Glutamatergic neuron (in vitro differentiated cells): Measurements from ENCODE around the gene OTUD1. TPM values are rescaled to one million over a fixed set of nuclear protein-coding genes. Genes with fewer than 3 reads are reported as not detected.

ENCODE experiments used
- DNase-seq: peaks from one replicate; pipeline ENCODE4 v3.0.0; 2022
- H3K27ac Mint-ChIP-seq: one replicate; pipeline ENCODE4 v1.8.0; 2020; ENCODE audit warnings: mild to moderate bottlenecking, mixed read lengths, inconsistent platforms; ENCODE audit not compliant: unreplicated experiment
- H3K27me3 Mint-ChIP-seq: one replicate; pipeline ENCODE4 v1.8.0; 2020; ENCODE audit warnings: mild to moderate bottlenecking, moderate library complexity, mixed read lengths, inconsistent platforms; ENCODE audit not compliant: unreplicated experiment
- H3K36me3 Mint-ChIP-seq: one replicate; pipeline ENCODE4 v1.8.0; 2020; ENCODE audit warnings: mild to moderate bottlenecking, mixed read lengths, inconsistent platforms; ENCODE audit not compliant: unreplicated experiment
- H3K4me1 Mint-ChIP-seq: one replicate; pipeline ENCODE4 v1.8.0; 2020; ENCODE audit warnings: mild to moderate bottlenecking, low read depth, mixed read lengths, inconsistent platforms; ENCODE audit not compliant: unreplicated experiment
- H3K4me3 Mint-ChIP-seq: one replicate; pipeline ENCODE4 v1.8.0; 2020; ENCODE audit warnings: mild to moderate bottlenecking, mixed read lengths, inconsistent platforms; ENCODE audit not compliant: unreplicated experiment
- H3K9me3 Mint-ChIP-seq: one replicate; pipeline ENCODE4 v1.8.0; 2020; ENCODE audit warnings: mild to moderate bottlenecking, moderate library complexity, mixed read lengths, inconsistent platforms; ENCODE audit not compliant: unreplicated experiment
- CTCF ChIP-seq: fragments of 200-600 bp; sonication (generic); IDR thresholded peaks from one replicate; pipeline ENCODE4 v1.5.0; 2021; ENCODE audit not compliant: partially characterized antibody, unreplicated experiment
- total RNA-seq: library from RNA; stranded (reverse); fragmentation: NEBNext Ultra II Directional; extraction: Animal tissue kit (Norgen Biotek cat#: 25700); gene quantifications from one replicate; pipeline ENCODE4 v1.2.1, GENCODE V29; 2021; ENCODE audit not compliant: unreplicated experiment

OTUD1 gene
- total RNA-seq, 1 donor from 2014 or later = 1.8 TPM

- no peaks in the 10 kb centered on the region for H3K36me3 Mint-ChIP-seq
- DNase-seq = no peak
- H3K27ac Mint-ChIP-seq = no peak overlapping the region
These were observed 19.1 kb upstream of the OTUD1 start for GRCh38 chr10:23419655-23420329.

GRCh38 chr10:23421397-23421796 is 17.5 kb upstream of the OTUD1 start:
- no peaks in the 10 kb centered on the region for H3K9me3 Mint-ChIP-seq
- H3K4me1 Mint-ChIP-seq = no peaks in the 10 kb centered on the region
- TF ChIP-seq CTCF = no peak
- H3K27me3 Mint-ChIP-seq = peaks cover 2% of the 10 kb centered on the region
- no peak overlapping the region for H3K4me3 Mint-ChIP-seq
- no peak overlapping the region for H3K27ac Mint-ChIP-seq
- H3K36me3 Mint-ChIP-seq = no peaks in the 10 kb centered on the region
- DNase-seq = no peak

More at GRCh38 chr10:23419655-23420329, 19.1 kb upstream of the OTUD1 start:
- Mint-ChIP-seq H3K27me3 (peaks cover 2% of the 10 kb centered on the region), H3K9me3 (no peaks in the 10 kb centered on the region), H3K4me3 (no peak overlapping the region), H3K4me1 (no peaks in the 10 kb centered on the region)
- TF ChIP-seq CTCF = no peak

- Mint-ChIP-seq H3K9me3 (no peaks in the 10 kb centered on the region), H3K27me3 (peaks cover 2% of the 10 kb centered on the region), H3K4me1 (no peaks in the 10 kb centered on the region), H3K36me3 (no peaks in the 10 kb centered on the region), H3K4me3 (no peak overlapping the region), H3K27ac (no peak overlapping the region)
- TF ChIP-seq CTCF = no peak
- DNase-seq = no peak
These were observed 16.9 kb upstream of the OTUD1 start for GRCh38 chr10:23422003-23422411.

- Mint-ChIP-seq H3K9me3 (no peaks in the 10 kb centered on the region), H3K4me1 (no peaks in the 10 kb centered on the region), H3K27me3 (no peaks in the 10 kb centered on the region), H3K27ac (no peak overlapping the region), H3K36me3 (no peaks in the 10 kb centered on the region), H3K4me3 (no peak overlapping the region)
- TF ChIP-seq CTCF = no peak
- no peak for DNase-seq
These were observed 6.7 kb upstream of the OTUD1 start for GRCh38 chr10:23432166-23432565.

- no peak for DNase-seq
- Mint-ChIP-seq H3K9me3 (no peaks in the 10 kb centered on the region), H3K36me3 (no peaks in the 10 kb centered on the region), H3K4me1 (no peaks in the 10 kb centered on the region), H3K27me3 (no peaks in the 10 kb centered on the region), H3K4me3 (no peak overlapping the region), H3K27ac (no peak overlapping the region)
- TF ChIP-seq CTCF = no peak
These were observed 6.2 kb upstream of the OTUD1 start for GRCh38 chr10:23432639-23433038.
